GM12878 (cell line): ENCODE results near the gene PDCL3. TPM values are rescaled to one million over a fixed set of nuclear protein-coding genes. Genes with fewer than 3 reads are reported as not detected.

Experiments
- ATAC-seq: fragments of 200-7000 bp; cut with Tn5 transposase; 3 replicates; pipeline ENCODE4 v1.9.1; 2020; ENCODE audit warnings: mild to moderate bottlenecking, moderate library complexity
- BruUV-seq: library from RNA; stranded (reverse); fragments of 400-500 nt; replicated peaks from 2 replicates; lab custom pipeline; 2021; lab: Mats Ljungman, UMichigan
- CTCF ChIA-PET: fragments of 300-600 bp; sonication (Branson Sonifier 250); formaldehyde crosslinking; extraction: SDS; loops from one replicate; lab custom pipeline; 2021; ENCODE audit warnings: inconsistent platforms; lab: Yijun Ruan, JAX
- POLR2A ChIA-PET: fragments of 350-600 bp; formaldehyde crosslinking; extraction: SDS; loops from one replicate; lab custom pipeline; 2021; ENCODE audit warnings: inconsistent platforms; lab: Charles Lee
- RAD21 ChIA-PET: fragments of 300-600 bp; sonication (Branson Sonifier 250); formaldehyde crosslinking; loops from one replicate; lab custom pipeline; 2023; ENCODE audit warnings: antibody characterized with exemption; ENCODE audit not compliant: unreplicated experiment; lab: Charles Lee
- SMC1A ChIA-PET: fragments of 300-600 bp; sonication (Branson Sonifier 250); formaldehyde crosslinking; loops from one replicate; lab custom pipeline; 2023; ENCODE audit not compliant: unreplicated experiment, uncharacterized antibody; lab: Charles Lee
- DNase-seq: peaks from one replicate; pipeline ENCODE4 v3.0.0-alpha.2; 2011; ENCODE audit warnings: low read depth, low spot score
- FAIRE-seq: peaks from 3 replicates; lab custom pipeline; 2011; peaks lifted over from hg19 to GRCh38; lab: Jason Lieb, UNC
- H2AFZ ChIP-seq: 2 replicates; pipeline ENCODE4 v1.6.0; 2011; ENCODE audit warnings: low read depth, low read length, control low read depth; ENCODE audit not compliant: control insufficient read depth
- H3K27ac ChIP-seq: 2 replicates; pipeline ENCODE4 v1.5.1; 2011; ENCODE audit warnings: control low read depth; ENCODE audit not compliant: control insufficient read depth, insufficient read depth
- H3K27me3 ChIP-seq, 2 experiments: replicated peaks in 1 of 2; 2 replicates each; pipeline versions ENCODE4 v1.6.0 to v1.6.1; 2011; ENCODE audit warnings: low read length in 1 of 2; ENCODE audit not compliant: control insufficient read depth in 2 of 2, insufficient read depth in 2 of 2
- H3K36me3 ChIP-seq, 2 experiments: 2 replicates each; pipeline ENCODE4 v1.5.1; 2011; ENCODE audit warnings: low read length in 1 of 2; ENCODE audit not compliant: control insufficient read depth in 2 of 2, insufficient read depth in 2 of 2
- H3K4me1 ChIP-seq: 2 replicates; pipeline ENCODE4 v1.6.1; 2011; ENCODE audit warnings: mild to moderate bottlenecking, low read length, moderate library complexity, mixed read lengths; ENCODE audit not compliant: control insufficient read depth, insufficient read depth
- H3K4me2 ChIP-seq: 2 replicates; pipeline ENCODE4 v1.6.0; 2011; ENCODE audit warnings: control low read depth; ENCODE audit not compliant: control insufficient read depth, insufficient read depth
- H3K4me3 ChIP-seq: fragments of 200-600 bp; sonication (generic); 2 replicates; pipeline ENCODE4 v1.5.1; 2016
- H3K79me2 ChIP-seq: 2 replicates; pipeline ENCODE4 v1.6.0; 2011; ENCODE audit warnings: low read length; ENCODE audit not compliant: control insufficient read depth, insufficient read depth
- H3K9ac ChIP-seq: 2 replicates; pipeline ENCODE4 v1.8.0; 2011; ENCODE audit warnings: low read length, control low read depth, mixed read lengths; ENCODE audit not compliant: control insufficient read depth, insufficient read depth
- H3K9me3 ChIP-seq: replicated peaks from 3 replicates; pipeline ENCODE4 v1.5.1; 2011; ENCODE audit warnings: mild to moderate bottlenecking, low read length; ENCODE audit not compliant: control insufficient read depth, insufficient read depth
- H4K20me1 ChIP-seq: 2 replicates; pipeline ENCODE4 v1.6.0; 2011; ENCODE audit not compliant: control insufficient read depth, insufficient read depth
- CBFB ChIP-seq: IDR thresholded peaks from 2 replicates; pipeline ENCODE4 v1.6.1; 2016; ENCODE audit warnings: antibody characterized with exemption, low read depth
- CREB1 ChIP-seq: IDR thresholded peaks from 2 replicates; pipeline ENCODE4 v1.6.1; 2012; ENCODE audit warnings: low read depth, mild to moderate bottlenecking, inconsistent platforms
- ETV6 ChIP-seq, 2 experiments: fragments of 450-650 bp in 1 of 2; IDR thresholded peaks in 1 of 2; conservative IDR thresholded peaks in 1 of 2; 2 replicates each; pipeline ENCODE4 v1.6.1; 2014; ENCODE audit warnings: antibody characterized with exemption in 1 of 2, borderline replicate concordance in 1 of 2, low read depth in 1 of 2, mild to moderate bottlenecking in 1 of 2, moderate library complexity in 1 of 2
- HCFC1 ChIP-seq: fragments of 150-350 bp; IDR thresholded peaks from 2 replicates; pipeline ENCODE4 v1.6.1; 2014; ENCODE audit warnings: low read length
- HDAC6 ChIP-seq: fragments of 200-600 bp; sonication (generic); IDR thresholded peaks from one replicate; pipeline ENCODE4 v1.8.0; 2017; ENCODE audit warnings: antibody characterized with exemption; ENCODE audit not compliant: unreplicated experiment
- HDGF ChIP-seq: fragments of 450-650 bp; IDR thresholded peaks from 2 replicates; pipeline ENCODE4 v1.6.1; 2016; ENCODE audit warnings: antibody characterized with exemption
- KDM1A ChIP-seq: fragments of 200-600 bp; sonication (generic); IDR thresholded peaks from 2 replicates; pipeline ENCODE4 v1.6.1; 2016; ENCODE audit warnings: borderline replicate concordance
- RUNX3 ChIP-seq: IDR thresholded peaks from 2 replicates; pipeline ENCODE4 v1.6.1; 2012; ENCODE audit warnings: low read length, inconsistent platforms
- ZBED1 ChIP-seq: IDR thresholded peaks from 2 replicates; pipeline ENCODE4 v1.6.1; 2016; ENCODE audit warnings: borderline replicate concordance
- ZBTB33 ChIP-seq: fragments of 450-650 bp; IDR thresholded peaks from 2 replicates; pipeline ENCODE4 v1.6.1; 2017; ENCODE audit warnings: mild to moderate bottlenecking
- WGBS: methylation state at CpG from one replicate; pipeline ENCODE4 v1.1.6; 2016; ENCODE audit warnings: low lambda C conversion rate; ENCODE audit not compliant: insufficient replicate concordance, insufficient coverage; ENCODE audit errors: missing lambda C conversion rate; 5-methylcytosine and 5-hydroxymethylcytosine counted together
- in situ Hi-C: fragments of 300-500 bp; cut with MboI; formaldehyde crosslinking; loops from 9 replicates; pipeline ENCODE4 v1.14.3; 2018; ENCODE audit warnings: mixed read lengths
- intact Hi-C: fragments of 100-400 bp; cut with micrococcal nuclease; formaldehyde crosslinking; loops from one replicate; pipeline ENCODE4 v1.14.2; 2022; ENCODE audit not compliant: unreplicated experiment
- polyA plus RNA-seq, 11 experiments: library from polyadenylated mRNA; depleted of rRNA in 4 of 11; unstranded in 6 of 11; stranded (reverse) in 5 of 11; fragments of >200 nt; fragmentation: Nextera tagmentation in 4 of 11; fragmentation: Illumina TruSeq in 1 of 11; extraction: Ambion mirVana in 4 of 11; extraction: Trizol in 1 of 11; gene quantifications; 1 replicate in 1 of 11; 2 replicates in 10 of 11; pipeline versions ENCODE4 v1.2.1 to v1.2.3, GENCODE V29; 2011 to 2016; ENCODE audit warnings: inconsistent platforms in 2 of 11, missing spikeins in 2 of 11, low read depth in 1 of 11
- total RNA-seq, 4 experiments: library from RNA; depleted of rRNA in 3 of 4; stranded (reverse); fragments of >200 nt in 3 of 4; fragmentation: Illumina TruSeq in 1 of 4; extraction: Trizol in 1 of 4; gene quantifications; 2 replicates each; pipeline versions ENCODE4 v1.2.1 to v1.2.3, GENCODE V29; 2013 to 2021

The PDCL3 gene
- total and polyA plus RNA-seq, 10 of the 15 experiments (the other 5 are each of a cell fraction or from before 2014, with no cell fraction given): 22.9 to 111 (median 51.1) TPM

GRCh38 chr2:100524331-100524730 lies 38.5 kb upstream of the PDCL3 start:
- no peak for ATAC-seq
- ChIA-PET POLR2A (no interaction called here), SMC1A (interaction anchor here (0.6 kb wide), 1 partner anchor 81 kb away, joined by 3 read pairs; no protein-coding TSS in a partner anchor), CTCF (no interaction called here), RAD21 (no interaction called here)
- no peak for FAIRE-seq
- Histone ChIP-seq H3K4me1 (no peaks in the 10 kb centered on the region), H3K79me2 (no peaks in the 10 kb centered on the region), H3K27me3 (peaks cover 0 to 2% of the 10 kb centered on the region in 2 experiments; a peak in 1 of 4 replicates), H3K4me2 (no peak overlapping the region), H2AFZ (no peak overlapping the region), H3K9me3 (no peaks in the 10 kb centered on the region), H3K4me3 (no peak overlapping the region), H3K9ac (no peak overlapping the region), H3K36me3 (no peaks in the 10 kb centered on the region), H4K20me1 (no peaks in the 10 kb centered on the region), H3K27ac (no peak overlapping the region)
- 45% methylated on average over 2 of the region's 2 CpGs for WGBS
- no peak for DNase-seq
- in situ Hi-C loops: no loop called here
- no TSS peak for BruUV-seq
- TF ChIP-seq CREB1 (no peak), HDAC6 (no peak), ETV6 (conservative IDR thresholded peaks at IDR 0.05 in 1 of 2, IDR thresholded peaks at IDR 0.05 in 1 of 2; ENCODE audit: borderline replicate concordance in 1 of 2, low read depth in 1 of 2) (no peak), KDM1A (no peak), HDGF (no peak), HCFC1 (no peak), ZBED1 (no peak), CBFB (no peak), ZBTB33 (no peak), RUNX3 (no peak)
- intact Hi-C loops: no loop called here
